Dermis blood vessel endothelial cell (primary cell): ENCODE measurements around the gene KEAP1. TPM values are rescaled to one million over a fixed set of nuclear protein-coding genes. Genes with fewer than 3 reads are reported as not detected.
A peak's percentile ranks its signal among the peaks of the same experiment; 100 is the strongest.

Experiments used
- DNase-seq: peaks from one replicate; pipeline ENCODE4 v3.0.0; 2010
- total RNA-seq: library from RNA; depleted of rRNA; stranded (reverse); fragments of >200 nt; gene quantifications from 2 replicates; pipeline ENCODE4 v1.2.3, GENCODE V29; 2014

The KEAP1 gene
- total RNA-seq, 1 donor from 2014 or later, result 125 TPM

DNA sequence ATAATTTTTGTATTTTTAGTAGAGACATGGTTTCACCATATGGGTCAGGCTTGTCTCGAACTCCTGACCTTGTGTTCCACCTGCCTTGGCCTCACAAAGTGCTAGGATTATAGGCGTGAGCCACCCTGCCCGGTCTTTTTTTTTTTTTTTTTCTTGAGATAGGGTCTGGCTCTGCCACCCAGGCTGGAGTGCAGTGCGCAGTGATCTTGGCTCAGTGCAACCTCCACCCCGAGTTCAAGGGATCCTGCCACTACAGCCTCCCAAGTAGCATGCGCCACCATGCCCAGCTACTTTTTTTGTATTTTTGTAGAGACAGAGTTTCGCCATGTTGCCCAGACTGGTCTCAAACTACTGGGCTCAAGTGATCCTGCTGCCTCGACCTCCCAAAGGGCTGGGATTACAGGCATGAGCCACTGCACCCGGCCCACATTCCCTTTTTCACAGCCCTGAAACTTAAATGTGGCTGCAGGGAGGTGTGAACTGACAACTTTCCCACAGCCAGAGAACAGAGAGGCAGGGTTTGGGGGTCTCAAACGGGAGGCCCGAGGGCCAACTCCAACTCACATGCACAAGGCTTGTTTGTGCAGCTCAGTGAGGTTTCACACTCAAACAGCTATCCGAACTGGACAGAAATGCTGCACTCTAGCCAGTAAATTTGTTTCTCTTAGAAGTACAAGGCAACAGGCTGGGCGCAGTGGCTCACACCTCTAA lies 18.5 kb upstream of the KEAP1 start:
- DNase-seq, result no peak

DNA sequence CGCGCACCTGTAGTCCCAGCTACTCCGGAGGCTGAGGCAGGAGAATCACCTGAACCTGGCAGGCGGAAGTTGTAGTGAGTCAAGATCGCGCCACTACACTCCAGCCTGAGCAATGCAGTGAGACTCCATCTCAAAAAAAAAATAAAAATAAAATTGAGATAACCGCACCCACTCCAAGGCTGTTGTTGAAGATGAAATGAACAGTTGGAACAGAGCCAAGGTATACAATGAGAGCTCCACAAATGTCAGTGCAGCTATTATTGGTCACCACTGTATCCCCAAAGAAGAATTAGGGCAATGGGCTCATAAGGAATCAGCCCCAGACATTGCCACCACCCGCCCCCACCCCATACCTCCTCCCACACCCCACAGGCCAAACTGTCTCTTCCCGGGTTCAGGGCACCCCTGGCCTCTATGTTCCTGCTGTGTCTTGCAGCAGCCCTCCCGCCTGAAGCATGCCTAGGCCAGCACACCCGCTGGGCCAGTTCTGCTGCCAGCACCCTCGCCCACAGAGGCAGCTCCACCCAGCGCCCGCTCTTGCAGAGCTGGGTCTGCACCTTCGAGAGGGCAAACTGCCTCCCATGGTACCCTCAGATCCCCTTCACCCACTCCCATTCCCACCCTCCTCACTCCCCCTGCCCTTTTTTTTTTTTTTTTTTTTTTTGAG lies 17.6 kb upstream of the KEAP1 start:
- DNase-seq, result no peak

DNA sequence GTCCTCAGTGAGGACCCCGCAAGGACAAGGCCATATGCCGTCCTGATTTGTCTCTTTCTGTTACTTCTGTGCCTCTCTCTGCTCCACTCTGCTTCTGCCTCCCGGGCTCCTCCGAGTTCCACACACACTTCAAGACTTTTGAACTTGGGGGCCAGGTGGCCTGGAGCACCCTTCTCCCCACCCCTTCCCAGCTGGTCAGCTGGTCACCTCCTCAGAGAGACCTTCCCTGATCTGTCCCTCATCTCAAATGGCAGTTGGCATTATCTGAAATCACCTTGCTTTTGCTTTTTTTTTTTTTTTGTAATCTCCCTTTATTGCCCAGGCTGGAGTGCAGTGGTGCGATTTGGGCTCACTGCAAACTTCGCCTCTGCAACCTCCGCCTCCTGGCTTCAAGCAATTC lies 16.3 kb upstream of the KEAP1 start:
- DNase-seq, result no peak

DNA sequence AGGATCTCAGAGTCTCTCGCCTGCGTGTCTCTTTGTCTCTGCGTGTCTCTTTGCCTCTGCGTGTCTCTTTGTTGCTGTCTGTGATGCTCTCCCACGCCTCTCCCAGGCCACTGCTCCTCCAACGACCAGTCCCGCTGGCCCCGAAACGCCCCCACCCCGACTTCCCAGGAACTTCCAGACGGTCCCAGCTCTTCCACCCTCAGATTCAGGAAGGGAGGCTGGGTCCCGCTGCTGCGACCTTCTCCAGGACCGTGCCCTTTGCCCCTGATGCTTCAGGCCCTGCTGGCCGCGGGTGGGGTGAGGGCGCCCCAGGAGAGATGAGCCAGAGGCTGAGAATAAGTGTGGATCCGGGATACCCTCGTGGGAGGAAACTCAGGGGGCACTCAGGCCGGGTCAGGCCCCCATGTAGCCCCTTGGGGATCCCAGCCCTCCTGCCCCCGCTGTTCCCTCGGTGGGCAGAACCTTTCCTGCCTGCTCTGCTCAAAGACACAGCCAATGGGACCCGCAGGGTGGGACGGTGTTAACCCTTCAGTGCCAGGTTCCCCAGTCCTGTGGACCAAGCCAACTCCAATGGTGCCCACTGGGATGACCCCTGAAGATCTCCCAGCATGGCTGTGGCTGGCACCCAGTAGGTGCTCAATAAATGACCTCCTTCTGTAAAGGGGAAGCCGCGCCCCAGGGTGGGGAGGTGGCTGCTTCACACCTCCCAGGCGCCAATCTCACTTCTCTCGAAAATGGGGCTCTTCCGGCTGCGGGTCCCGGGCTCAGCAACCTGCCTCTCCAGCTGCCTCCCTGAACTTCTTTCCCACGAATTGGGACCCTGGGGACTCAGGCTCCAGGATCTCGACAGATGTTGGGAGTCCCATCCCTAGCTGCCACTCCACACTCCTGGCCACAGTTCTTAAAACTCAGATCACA lies 15.5 kb upstream of the KEAP1 start:
- DNase-seq, result no peak

DNA sequence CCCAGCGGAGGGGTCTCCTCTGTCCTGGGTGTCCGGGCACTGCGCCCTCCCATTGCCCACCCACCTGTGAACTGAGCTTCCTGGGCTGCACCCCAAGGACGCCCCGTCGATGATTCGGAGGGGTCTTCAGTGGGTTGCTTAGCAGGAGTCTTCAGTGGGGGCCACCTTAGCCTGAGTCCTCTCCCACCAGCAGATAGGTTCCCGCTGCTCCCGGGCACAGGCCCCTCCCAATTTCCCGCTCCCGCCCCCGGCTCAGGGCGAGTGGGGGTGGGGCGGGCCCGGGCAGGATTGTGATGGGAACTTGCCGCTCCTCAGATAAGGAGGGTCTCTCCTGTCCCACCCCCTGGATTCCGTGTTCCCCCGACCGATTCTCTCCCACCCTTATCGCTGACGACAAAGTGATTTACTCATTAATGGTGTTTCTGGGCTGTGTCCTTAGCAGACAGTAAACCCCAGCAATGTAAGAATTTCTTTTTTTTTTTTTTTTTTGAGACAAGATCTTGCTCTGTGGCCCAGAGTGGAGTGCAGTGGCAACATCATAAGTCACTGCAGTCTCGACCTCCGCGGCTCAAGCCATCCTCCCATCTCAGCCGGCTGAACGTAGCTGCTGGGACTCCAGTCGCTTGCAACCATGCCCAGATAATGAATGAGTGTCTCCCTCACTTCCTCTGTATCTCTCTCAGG lies 14.7 kb upstream of the KEAP1 start:
- no peak for DNase-seq

DNA sequence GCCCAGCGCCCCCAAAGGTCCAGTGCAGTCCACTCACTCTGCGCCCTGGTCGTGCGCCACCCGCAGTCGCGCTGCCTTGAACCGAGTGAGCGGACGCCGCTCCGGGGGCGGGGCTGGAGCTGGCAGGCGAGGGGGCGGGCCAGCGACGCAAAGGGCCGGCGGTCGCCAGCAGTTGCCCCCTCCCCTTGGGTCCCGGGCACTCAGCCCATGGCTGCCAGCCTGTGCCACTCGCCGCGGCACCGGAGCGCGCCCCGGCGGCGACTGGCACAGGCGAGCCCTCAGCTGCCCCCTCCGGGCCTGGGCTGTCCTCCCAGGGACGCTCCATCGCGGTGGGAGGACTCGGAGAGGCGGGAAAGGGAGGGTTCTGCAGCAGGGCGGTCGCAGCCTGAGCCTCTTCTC lies 14.2 kb upstream of the KEAP1 start, which contains the start of gene S1PR5:
Gene S1PR5 (minus strand): TSS at position 87 of the 399 bp plus-strand sequence. CDS start 2,436 bp downstream, outside the sequence.
- DNase-seq, result no peak

DNA sequence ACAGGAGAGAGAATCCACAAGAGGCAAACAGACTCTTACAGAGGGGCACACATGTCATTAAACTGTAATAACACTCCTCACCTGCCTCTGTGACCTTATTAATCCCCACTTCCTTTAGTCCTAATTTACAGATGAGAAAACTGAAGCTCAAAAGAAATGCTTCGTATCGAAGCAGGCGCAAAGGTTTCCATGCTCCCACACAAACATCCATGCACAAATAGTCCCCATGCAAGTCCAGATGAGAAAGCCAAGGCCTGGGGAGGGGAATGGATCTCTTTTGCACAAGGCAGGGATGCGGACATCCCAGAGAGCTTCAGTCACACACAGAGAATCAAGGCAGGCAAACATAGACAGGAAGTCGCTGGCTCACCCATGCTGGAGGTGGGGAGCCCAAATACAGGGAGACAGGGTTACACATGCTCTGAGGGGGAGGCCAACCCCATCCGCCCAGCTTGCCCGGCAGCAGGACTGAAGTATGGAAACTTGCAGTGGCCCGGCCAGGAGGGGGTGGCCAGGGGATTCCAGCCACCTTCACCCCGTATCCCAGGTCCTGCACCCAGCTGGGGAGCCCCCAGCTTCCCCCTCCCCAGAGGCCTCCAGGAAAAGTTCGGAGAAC lies 13.6 kb upstream of the KEAP1 start:
- DNase-seq, result no peak

DNA sequence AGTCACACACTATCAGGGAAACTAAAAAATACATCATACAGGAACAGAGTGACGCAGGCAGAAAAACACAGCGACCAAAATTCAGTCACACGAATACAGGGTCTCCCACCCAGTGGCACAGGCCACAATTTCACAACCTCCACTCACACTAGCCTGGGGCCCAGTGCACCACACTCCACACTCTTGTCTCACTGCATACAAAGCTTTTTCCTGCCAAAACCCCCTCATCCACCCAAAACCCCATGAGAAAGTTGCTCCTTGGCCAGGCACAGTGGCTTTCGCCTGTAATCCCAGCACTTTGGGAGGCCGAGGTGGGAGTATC lies 12.9 kb upstream of the KEAP1 start:
- DNase-seq, result no peak

DNA sequence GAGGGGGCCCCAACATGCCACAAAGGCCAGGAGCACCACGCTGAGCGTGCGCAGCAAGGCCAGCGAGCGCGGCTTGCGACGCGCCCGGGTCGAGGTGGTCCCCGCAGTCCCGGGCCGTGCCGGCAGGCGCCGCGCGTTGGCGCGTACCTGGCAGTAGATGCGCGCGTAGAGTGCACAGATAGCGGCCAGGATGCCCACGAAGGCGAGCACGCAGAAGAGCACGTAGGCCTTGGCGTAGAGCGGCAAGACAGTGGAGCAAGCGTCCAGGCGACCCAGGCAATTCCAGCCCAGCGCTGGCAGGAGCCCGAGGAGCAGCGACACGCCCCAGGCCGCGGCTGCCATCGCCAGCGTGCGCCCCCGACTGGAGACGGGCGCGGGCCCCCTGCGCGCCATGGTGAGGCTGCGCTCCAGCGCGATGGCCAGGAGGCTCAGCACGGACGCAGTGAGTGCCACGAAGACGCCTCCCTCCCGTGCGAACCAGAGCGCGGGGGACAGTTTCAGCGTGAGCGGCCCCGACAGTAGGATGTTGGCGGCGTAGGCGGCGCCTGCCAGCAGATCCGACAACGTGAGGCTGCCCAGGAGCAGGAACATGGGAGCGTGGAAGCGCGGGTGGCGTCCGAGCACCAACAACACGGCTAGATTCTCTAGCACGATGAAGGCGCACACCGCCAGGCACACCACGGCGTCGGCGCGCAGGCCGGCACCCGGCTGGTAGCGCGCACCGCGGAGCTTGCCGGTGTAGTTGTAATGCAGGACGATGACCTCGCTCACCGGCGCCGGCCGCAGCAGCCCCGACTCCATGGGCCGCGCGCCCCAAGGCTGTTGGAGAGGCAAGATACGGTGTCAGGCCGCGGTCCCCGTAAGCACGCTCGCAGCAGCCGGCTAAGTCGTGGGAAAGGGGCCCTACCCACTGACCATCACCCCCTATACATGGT lies 11.3 kb upstream of the KEAP1 start:
- DNase-seq, result peak; percentile 32

DNA sequence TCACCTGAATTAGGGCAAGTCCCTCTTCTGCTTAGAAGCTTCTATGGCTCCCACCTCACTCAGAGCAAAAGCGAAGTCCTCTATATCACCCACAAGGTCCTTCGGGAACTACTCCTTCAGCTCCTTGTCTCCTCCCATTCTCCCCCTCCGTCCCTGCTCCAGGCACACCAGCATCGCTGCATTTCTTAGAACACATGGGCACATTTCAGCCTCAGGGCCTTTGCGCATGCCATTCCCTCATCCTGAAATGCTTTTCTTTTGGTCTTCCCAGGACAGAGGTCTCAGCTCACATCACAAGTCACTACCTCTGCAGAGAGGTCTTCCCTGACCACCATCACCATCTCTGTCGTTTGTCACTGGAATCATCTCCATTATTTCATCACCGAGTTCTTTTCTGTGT lies 10.1 kb upstream of the KEAP1 start:
- no peak for DNase-seq

DNA sequence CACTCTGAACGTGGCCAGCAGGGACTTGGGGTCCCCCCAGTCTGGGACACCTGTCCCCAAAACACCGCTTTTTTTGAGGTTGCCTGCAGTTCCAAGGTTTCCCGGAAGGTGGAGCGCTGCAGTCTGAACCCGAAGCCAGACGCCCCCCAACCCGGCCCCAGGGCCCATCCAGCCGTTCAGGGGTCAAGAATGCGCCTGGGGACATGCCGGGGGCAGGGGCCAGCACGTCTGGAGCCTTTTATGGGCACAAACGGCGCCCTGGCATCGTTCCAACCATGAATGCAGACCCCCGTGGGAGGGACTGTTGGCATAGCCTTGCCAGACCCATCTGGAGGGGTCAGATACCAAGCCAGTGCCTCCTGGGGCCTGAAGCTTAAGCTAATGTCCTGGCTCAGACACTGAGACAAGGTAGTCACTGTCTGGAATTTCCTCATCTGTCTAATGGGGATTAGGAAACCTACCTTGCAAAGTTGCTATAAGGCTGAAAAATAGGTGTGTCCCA lies 7.2 kb upstream of the KEAP1 start:
- peak; percentile 26 for DNase-seq

DNA sequence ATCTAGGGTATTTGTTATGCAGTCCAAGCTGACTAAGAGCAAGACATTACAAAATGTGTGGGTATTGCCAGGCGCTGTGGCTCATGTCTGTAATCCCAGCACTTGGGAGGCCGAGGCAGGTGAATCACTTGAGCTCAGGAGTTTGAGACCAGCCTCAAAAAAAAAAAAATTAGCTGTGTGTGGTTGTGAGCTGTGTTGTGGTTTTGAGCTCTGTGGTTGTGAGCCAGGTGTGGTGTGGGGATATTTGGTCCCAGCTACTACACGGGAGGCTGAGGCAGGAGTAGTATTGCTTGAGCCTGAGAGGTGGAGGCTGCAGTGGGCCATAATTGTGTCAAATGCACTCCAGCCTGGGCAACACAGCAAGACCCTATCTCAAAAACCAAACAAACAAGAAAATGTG lies 5.6 kb upstream of the KEAP1 start:
- DNase-seq, result no peak

DNA sequence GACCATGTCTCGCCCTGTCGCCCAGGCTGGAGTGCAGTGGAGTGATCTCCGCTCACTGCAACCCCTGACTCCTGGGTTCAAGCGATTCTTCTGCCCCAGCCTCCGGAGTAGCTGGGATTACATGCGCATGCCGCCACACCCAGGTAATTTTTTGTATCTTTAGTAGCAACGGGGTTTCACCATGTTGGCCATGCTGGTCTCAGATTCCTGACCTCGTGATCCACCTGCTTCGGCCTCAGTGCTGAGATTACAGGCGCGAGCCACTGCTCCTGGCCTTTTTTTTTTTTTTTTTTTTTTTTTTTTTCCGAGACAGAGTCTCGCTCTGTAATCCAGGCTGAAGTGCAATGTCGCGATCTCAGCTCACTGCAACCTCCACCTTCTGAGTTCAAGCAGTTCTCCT lies 4.9 kb upstream of the KEAP1 start:
- DNase-seq, result no peak

DNA sequence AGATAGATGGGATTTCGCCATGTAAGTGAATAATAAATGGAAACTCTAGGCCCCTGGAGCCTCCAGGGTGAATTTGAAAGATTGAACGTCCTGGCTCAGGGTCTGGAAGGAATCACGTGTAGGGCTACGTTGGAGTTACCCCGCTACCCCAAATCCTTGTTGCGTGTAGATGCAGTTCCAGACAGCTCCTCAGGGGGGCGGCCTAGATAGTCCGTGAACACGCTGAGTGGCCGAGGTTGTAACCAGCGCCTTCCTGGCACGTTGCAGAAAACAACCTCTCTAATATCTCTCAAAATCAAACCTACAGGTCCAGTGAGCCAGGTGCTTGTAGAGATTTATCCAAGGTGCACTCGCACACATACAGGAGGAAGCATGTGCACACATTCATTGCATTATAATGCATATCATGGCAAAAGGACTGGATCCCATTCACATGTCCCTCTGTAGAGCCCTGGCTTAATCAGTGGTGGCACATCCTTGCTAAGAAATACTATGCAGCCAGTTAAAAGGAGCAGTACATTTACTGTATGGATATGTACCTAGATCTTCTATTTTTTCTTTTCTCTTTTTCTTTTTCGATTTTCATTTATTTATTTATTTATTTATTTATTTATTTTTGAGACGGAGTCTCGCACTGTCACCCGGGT lies 2.5 kb upstream of the KEAP1 start:
- peak; percentile 85 for DNase-seq

DNA sequence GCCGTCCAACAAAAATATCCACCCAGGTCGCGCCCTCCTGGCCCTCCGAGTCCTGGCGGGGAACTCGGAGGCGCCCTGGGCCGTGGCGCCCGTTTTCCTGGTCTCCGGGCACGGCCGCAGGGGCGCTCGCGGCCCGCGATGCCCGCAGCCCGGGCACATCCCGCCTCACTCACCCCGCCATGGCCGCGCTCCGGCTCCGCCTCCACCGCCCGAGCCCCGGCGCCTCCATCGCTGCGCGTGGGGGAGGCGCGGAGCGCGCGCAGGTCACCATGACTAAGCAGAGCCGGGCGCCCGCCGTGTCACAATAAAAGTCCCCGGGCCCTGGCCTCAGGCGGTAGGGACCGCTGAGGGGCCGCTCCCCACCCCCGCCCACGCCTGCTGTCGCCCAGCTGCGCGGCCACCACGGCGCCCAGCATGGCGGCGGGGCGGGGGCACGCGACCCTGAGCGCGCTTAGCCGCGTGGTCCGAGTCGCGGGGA lies 593 bp downstream of the KEAP1 start:
- DNase-seq, result peak; percentile 95

DNA sequence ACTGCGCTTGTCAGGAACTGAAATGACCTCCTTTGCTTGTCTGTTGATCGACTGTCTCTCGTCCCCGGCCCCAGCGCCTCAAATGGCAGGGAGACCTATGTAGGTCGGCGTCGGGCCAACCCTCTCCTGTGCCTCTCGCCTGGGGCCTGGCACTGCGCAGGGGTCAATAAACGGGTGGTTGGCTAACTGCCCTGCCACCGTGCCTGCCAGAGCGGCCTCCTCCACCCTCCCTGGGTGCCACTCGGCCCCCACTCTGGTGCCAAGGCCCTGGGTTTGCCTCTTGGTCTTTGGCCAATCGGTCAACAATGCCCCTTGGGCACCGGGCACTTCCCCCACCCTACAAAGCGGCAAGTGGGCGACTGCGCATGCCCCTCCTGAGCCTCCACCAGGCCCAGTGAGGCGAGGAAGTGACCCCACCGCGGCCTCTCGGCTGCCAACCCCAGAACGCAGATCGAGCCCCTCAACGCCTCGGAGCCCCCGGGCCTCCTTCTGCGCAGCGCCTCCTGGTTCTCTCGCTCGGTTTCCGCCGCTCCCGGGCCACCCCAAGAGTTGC lies 1.1 kb downstream of the KEAP1 start:
- peak; percentile 73 for DNase-seq

DNA sequence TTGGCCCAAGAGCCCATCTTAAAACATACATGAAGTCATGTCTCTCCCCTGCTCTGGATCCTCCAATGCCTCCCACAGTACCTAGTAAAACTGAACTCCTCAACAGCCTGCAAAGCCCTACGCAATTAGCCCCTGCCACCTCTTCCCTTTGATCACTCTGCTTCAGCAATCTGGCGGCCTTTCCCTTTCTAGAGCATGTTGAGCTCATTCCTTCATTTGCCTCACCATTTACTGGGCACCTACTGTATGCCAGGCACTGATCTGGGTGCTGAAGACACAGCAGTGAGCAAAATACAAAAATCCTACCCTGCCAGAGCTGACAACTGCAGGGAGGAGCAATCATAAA lies 2.9 kb downstream of the KEAP1 start:
- DNase-seq, result no peak

DNA sequence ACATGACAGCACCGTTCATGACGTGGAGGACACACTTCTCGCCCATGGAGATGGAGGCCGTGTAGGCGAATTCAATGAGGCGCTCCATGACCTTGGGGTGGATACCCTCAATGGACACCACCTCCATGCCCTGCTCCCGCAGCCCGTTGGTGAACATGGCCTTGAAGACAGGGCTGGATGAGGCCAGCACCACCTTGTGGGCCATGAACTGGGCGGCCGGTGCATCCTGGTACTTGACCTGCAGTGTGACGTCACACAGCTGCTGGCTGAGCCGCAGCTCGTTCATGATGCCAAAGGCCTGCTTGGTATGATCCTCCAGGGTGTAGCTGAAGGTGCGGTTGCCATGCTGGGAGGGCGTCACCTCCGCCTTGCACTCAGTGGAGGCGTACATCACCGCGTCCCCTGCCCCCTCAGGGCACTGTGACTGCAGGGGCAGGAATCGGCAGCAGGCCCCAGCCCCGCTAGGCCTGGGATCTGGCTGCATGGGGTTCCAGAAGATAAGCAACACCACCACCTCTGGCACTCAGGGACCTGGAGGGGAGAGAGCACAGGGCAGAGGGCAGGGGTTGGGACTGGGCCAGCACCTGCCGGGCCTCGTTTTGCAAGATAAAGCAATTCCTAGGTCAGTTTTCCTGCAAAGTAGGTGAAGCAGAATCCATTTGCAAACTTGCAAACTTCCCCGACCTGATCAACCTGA lies 3.5 kb downstream of the KEAP1 start:
- DNase-seq, result no peak

DNA sequence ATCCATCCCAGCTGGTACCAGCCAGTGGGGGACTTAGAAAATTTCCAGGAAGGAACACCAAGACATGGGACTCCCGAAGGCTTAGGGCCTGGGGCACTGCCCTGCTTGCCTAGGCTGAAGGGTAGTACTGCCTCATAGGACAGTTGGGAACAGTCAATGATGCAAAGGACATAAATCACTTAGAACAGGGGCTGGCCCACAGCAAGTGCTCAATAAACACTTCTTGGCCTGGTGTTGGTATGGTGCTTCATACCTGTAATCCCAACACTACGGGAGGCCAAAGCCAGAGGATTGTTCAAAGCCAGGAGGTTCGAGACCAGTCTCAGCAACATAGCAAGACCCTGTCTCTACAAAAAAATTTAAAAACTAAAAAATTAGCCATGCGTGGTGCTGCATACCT lies 5.8 kb downstream of the KEAP1 start:
- no peak for DNase-seq
